Activated CD4-positive, alpha-beta memory T cell treated with anti-CD3 and anti-CD28 coated beads, Interleukin-2, amount 10 ng/mL, durations not matched to agents 7 days and 5 days (primary cell): ENCODE measurements around the gene CIROP. TPM values are rescaled to one million over a fixed set of nuclear protein-coding genes. Genes with fewer than 3 reads are reported as not detected.

Experiments
- CTCF ChIA-PET: fragments of 350-600 bp; sonication (Branson Sonifier 250); formaldehyde crosslinking; loops from one replicate; lab custom pipeline; 2021; ENCODE audit warnings: antibody characterized with exemption, inconsistent platforms; lab: Charles Lee
- POLR2A ChIA-PET: fragments of 350-600 bp; sonication (Branson Sonifier 250); formaldehyde crosslinking; loops from one replicate; lab custom pipeline; 2021; ENCODE audit warnings: antibody characterized with exemption; lab: Charles Lee
- DNase-seq: peaks from one replicate; pipeline ENCODE4 v3.0.0-alpha.2; 2020
- H3K27ac Mint-ChIP-seq: one replicate; pipeline ENCODE4 v1.8.0; 2021; ENCODE audit warnings: mild to moderate bottlenecking, mixed read lengths
- H3K27me3 Mint-ChIP-seq: one replicate; pipeline ENCODE4 v1.8.0; 2021; ENCODE audit warnings: mixed read lengths
- H3K36me3 Mint-ChIP-seq: one replicate; pipeline ENCODE4 v1.8.0; 2021; ENCODE audit warnings: low read depth, mixed read lengths
- H3K4me1 Mint-ChIP-seq: one replicate; pipeline ENCODE4 v1.8.0; 2021; ENCODE audit warnings: mixed read lengths
- H3K4me3 Mint-ChIP-seq: one replicate; pipeline ENCODE4 v1.8.0; 2021; ENCODE audit warnings: mild to moderate bottlenecking, mixed read lengths
- H3K9me3 Mint-ChIP-seq: one replicate; pipeline ENCODE4 v1.8.0; 2021; ENCODE audit warnings: mixed read lengths
- total RNA-seq, 2 experiments: library from RNA; stranded (reverse); gene quantifications; one replicate each; pipeline ENCODE4 v1.2.3, GENCODE V29; 2021

CIROP gene
- total RNA-seq, 2 experiments from 2014 or later, result not detected

DNA sequence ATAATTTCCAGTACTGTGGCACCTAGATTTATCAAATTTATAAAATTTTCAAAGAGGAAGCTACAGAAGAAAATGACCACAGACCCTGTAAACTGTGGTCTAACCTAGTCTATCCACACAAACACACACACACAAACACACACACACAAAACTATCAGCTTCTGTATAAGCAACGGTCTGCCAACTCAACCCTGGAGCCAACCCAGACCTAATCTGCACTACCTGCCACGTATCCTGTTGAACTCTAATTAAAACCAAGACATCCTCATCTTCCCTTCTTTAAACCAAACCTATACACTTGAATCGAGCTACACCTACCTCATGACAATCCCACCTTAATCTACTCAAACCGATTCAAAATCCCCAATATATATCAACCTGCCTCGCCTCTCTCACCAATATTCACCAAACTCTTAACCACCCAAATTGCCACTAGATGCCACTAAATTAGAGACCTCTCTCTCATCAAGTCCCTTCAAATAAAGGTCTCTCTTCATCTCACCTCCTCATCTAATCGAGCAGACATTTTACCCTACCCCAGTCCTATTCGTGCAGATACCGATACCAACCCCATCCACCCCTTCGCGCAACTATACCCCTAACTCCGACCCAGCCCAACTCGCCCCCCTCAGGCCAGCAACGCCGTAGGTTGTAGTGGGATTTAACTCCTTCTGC lies 10.7 kb downstream of the CIROP start:
- CTCF ChIA-PET, result interaction anchor here (0.5 to 3.1 kb wide), 22 partner anchors 8 to 1242 kb away, joined by 3 to 40 read pairs (median 5); partner anchors contain the start of genes CDH24, HAUS4, HOMEZ and OXA1L
- Mint-ChIP-seq H3K4me3 (no peak overlapping the region), H3K27ac (no peak overlapping the region), H3K9me3 (no peaks in the 10 kb centered on the region), H3K27me3 (no peaks in the 10 kb centered on the region), H3K4me1 (peaks cover 37% of the 10 kb centered on the region), H3K36me3 (peaks cover 52% of the 10 kb centered on the region)
- no peak for DNase-seq
- POLR2A ChIA-PET, result interaction anchor here (1.0 to 3.6 kb wide), 24 partner anchors 10 to 227 kb away, joined by 3 to 37 read pairs (median 6); partner anchors contain the start of genes AJUBA, CDH24, HOMEZ and LRP10

DNA sequence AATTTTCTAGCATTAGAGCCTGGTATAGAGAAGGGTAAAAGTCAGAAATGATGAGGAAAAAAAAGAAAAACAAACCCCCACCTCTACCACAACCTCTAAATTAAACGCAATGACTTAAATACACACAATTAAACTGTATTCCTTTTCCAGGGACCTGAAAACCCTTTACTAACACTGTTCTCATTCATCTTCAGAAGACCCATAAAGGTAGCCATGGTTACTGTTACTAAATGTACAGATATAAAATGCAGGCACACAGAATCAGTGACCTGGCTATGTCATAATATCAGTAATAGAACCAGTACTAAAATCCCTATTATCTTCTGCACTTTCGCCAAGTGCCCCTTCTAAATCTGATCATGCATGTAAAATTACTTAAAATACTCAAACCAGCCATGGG lies 11.3 kb downstream of the CIROP start:
- peaks cover 37% of the 10 kb centered on the region for H3K4me1 Mint-ChIP-seq
- H3K27ac Mint-ChIP-seq, result no peak overlapping the region
- ChIA-PET POLR2A (interaction anchor here (1.8 to 3.6 kb wide), 5 partner anchors 17 to 209 kb away, joined by 6 to 37 read pairs (median 14); partner anchors contain the start of gene PPP1R3E), CTCF (interaction anchor here (0.5 to 3.1 kb wide), 5 partner anchors 12 to 27 kb away, joined by 5 to 40 read pairs (median 38); no protein-coding TSS in a partner anchor)
- peaks cover 53% of the 10 kb centered on the region for H3K36me3 Mint-ChIP-seq
- no peaks in the 10 kb centered on the region for H3K27me3 Mint-ChIP-seq
- DNase-seq, result no peak
- no peak overlapping the region for H3K4me3 Mint-ChIP-seq
- no peaks in the 10 kb centered on the region for H3K9me3 Mint-ChIP-seq

GRCh38 chr14:23093104-23093503 lies 11.7 kb downstream of the CIROP start:
- H3K4me3 Mint-ChIP-seq, result no peak overlapping the region
- H3K4me1 Mint-ChIP-seq, result peaks cover 37% of the 10 kb centered on the region
- DNase-seq, result no peak
- CTCF ChIA-PET, result interaction anchor here (1.0 to 4.4 kb wide), 6 partner anchors 11 to 107 kb away, joined by 3 to 28 read pairs (median 4); partner anchors contain the start of gene CDH24
- no peaks in the 10 kb centered on the region for H3K27me3 Mint-ChIP-seq
- H3K36me3 Mint-ChIP-seq, result peaks cover 53% of the 10 kb centered on the region
- H3K27ac Mint-ChIP-seq, result no peak overlapping the region
- POLR2A ChIA-PET, result interaction anchor here (1.7 kb wide), 1 partner anchor 16 kb away, joined by 4 read pairs; no protein-coding TSS in a partner anchor
- H3K9me3 Mint-ChIP-seq, result no peaks in the 10 kb centered on the region

DNA sequence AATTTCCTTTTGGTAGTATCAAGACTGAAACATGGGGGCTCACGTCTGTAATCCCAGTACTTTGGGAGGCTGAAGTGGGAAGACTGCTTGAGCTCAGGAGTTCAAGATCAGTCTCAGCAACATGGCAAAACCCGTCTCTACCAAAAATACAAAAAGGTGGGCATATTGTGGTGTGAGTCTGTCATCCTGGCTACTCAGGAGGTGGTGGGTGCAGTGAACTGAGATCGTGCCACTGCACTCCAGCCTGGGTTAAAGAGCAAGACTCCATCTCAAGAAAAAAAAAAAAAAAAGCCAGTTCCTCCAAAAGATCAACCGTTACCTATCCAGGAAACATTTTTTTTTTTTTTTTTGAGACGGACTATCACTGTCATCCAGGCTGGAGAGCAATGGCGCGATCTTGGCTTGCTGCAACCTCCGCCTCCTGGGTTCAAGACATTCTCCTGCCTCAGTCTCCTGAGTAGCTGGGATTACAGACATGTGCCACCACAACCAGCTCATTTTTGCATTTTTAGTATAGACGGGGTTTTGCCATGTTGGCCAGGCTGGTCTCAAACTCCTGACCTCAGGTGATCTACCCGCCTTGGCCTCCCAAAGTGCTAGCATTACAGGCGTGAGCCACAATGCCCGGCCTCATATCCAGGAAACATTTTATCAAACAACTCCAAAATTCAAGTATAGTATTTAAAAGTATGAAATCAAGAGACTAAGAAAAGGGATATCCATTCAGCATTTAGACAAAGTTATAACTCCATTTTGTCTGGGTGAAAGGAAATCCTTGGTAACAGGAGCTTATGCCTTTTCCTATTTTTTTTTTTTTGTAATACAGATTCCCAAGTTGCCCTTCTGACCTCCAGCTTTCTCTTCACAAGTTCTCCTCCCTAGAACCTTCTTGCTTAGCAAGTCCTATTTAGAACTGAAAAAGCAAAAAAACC lies 13.2 kb downstream of the CIROP start:
- no peaks in the 10 kb centered on the region for H3K27me3 Mint-ChIP-seq
- ChIA-PET POLR2A (interaction anchor here (0.6 to 1.7 kb wide), 3 partner anchors 14 to 376 kb away, joined by 3 to 4 read pairs (median 4); no protein-coding TSS in a partner anchor), CTCF (interaction anchor here (1.4 to 4.4 kb wide), 6 partner anchors 15 to 34 kb away, joined by 3 to 28 read pairs (median 4); partner anchors contain the start of gene CDH24)
- H3K27ac Mint-ChIP-seq, result no peak overlapping the region
- peaks cover 30% of the 10 kb centered on the region for H3K4me1 Mint-ChIP-seq
- DNase-seq, result no peak
- peaks cover 54% of the 10 kb centered on the region for H3K36me3 Mint-ChIP-seq
- H3K9me3 Mint-ChIP-seq, result no peaks in the 10 kb centered on the region
- H3K4me3 Mint-ChIP-seq, result no peak overlapping the region

DNA sequence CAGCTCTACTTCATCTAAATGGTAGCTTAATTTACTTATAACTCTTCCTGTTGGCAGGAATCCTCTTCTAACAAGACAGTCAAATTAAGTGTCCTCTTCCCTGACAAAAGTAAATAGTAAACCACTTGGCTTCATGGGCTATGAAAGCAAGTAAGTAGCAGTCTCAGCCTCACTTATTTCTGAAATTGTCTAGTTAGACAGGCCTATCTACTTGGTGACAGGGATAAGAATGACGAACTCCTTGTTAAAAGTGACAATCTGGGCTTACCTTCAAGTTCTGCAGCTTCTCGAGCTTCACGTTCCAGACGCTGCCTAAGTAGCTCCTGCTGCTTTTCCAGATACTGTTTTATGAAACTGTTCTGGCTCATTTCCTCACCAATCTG lies 14.5 kb downstream of the CIROP start:
- ChIA-PET CTCF (interaction anchor here (0.9 to 4.4 kb wide), 5 partner anchors 14 to 31 kb away, joined by 3 to 28 read pairs (median 3); no protein-coding TSS in a partner anchor), POLR2A (interaction anchor here (0.7 kb wide), 1 partner anchor 19 kb away, joined by 3 read pairs; no protein-coding TSS in a partner anchor)
- H3K27me3 Mint-ChIP-seq, result no peaks in the 10 kb centered on the region
- H3K36me3 Mint-ChIP-seq, result peaks cover 62% of the 10 kb centered on the region
- no peak for DNase-seq
- no peaks in the 10 kb centered on the region for H3K9me3 Mint-ChIP-seq
- H3K4me3 Mint-ChIP-seq, result no peak overlapping the region
- no peak overlapping the region for H3K27ac Mint-ChIP-seq
- H3K4me1 Mint-ChIP-seq, result peaks cover 37% of the 10 kb centered on the region

DNA sequence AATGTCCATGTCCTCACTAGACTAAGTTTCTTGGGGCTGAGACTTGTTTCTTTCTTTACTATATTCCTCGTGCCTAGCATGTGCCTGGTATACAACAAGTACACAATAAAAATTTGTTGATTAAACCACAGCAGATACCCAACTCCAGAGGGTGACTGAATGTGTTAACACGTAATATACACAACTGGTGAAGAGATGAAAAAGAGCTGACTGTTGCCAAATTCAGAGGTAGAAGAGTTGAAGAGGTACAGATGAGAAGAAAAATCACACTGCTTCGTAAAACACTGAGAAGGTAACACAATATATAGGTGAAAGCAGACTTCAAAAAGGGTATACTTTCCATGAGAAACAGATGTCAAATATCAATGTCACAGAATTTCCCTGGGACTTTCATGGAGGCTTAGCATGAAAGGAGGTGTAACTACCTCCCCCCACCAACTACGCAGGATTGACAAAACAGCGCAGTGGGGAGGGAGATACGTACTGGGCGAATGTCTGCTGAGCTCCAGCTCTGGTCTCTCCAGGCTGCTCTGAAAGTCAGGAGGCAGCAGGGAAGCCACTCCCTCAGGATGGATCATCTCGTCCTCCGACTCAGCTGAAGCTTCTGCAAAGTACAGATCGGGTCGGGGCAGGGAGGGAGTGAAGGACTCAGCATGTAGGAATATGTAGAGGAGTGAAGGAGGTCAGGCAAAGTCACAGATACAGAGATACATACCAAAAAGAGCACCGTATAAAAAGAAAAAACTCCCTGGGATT lies 15.1 kb downstream of the CIROP start:
- CTCF ChIA-PET, result interaction anchor here (0.9 to 4.4 kb wide), 5 partner anchors 13 to 32 kb away, joined by 3 to 28 read pairs (median 3); no protein-coding TSS in a partner anchor
- POLR2A ChIA-PET, result interaction anchor here (0.7 kb wide), 1 partner anchor 18 kb away, joined by 3 read pairs; no protein-coding TSS in a partner anchor
- H3K27ac Mint-ChIP-seq, result no peak overlapping the region

GRCh38 chr14:23086565-23086964 lies 18.2 kb downstream of the CIROP start:
- ChIA-PET CTCF (interaction anchor here (1.2 to 2.4 kb wide), 4 partner anchors 8 to 34 kb away, joined by 4 to 10 read pairs (median 8); partner anchors contain the start of genes ACIN1 and C14orf119), POLR2A (interaction anchor here (1.0 to 1.6 kb wide), 2 partner anchors 9 to 10 kb away, joined by 3 to 7 read pairs; partner anchors contain the start of genes ACIN1 and C14orf119)
- peaks cover 60% of the 10 kb centered on the region for H3K36me3 Mint-ChIP-seq
- H3K4me3 Mint-ChIP-seq, result no peak overlapping the region
- DNase-seq, result no peak
- H3K27me3 Mint-ChIP-seq, result no peaks in the 10 kb centered on the region
- peaks cover 21% of the 10 kb centered on the region for H3K4me1 Mint-ChIP-seq
- H3K9me3 Mint-ChIP-seq, result no peaks in the 10 kb centered on the region
- H3K27ac Mint-ChIP-seq, result no peak overlapping the region

More for the DNA sequence above, 15.1 kb downstream of the CIROP start:
- no peak for DNase-seq
- no peaks in the 10 kb centered on the region for H3K27me3 Mint-ChIP-seq
- peaks cover 39% of the 10 kb centered on the region for H3K4me1 Mint-ChIP-seq
- no peaks in the 10 kb centered on the region for H3K9me3 Mint-ChIP-seq
- peaks cover 64% of the 10 kb centered on the region for H3K36me3 Mint-ChIP-seq
- no peak overlapping the region for H3K4me3 Mint-ChIP-seq

- H3K4me3 Mint-ChIP-seq, result no peak overlapping the region
- POLR2A ChIA-PET, result interaction anchor here (1.0 to 2.0 kb wide), 4 partner anchors 8 to 35 kb away, joined by 3 to 7 read pairs (median 5); partner anchors contain the start of genes ACIN1 and C14orf119
- CTCF ChIA-PET, result interaction anchor here (1.2 to 2.4 kb wide), 4 partner anchors 8 to 35 kb away, joined by 4 to 10 read pairs (median 8); partner anchors contain the start of genes ACIN1 and C14orf119
- H3K27me3 Mint-ChIP-seq, result no peaks in the 10 kb centered on the region
- H3K4me1 Mint-ChIP-seq, result peaks cover 19% of the 10 kb centered on the region
- no peaks in the 10 kb centered on the region for H3K9me3 Mint-ChIP-seq
- H3K27ac Mint-ChIP-seq, result no peak overlapping the region
- peaks cover 69% of the 10 kb centered on the region for H3K36me3 Mint-ChIP-seq
- no peak for DNase-seq
Observed at GRCh38 chr14:23085458-23085857, 19.3 kb downstream of the CIROP start.

GRCh38 chr14:23080474-23080873 lies 24.3 kb downstream of the CIROP start:
- no peak for DNase-seq
- Mint-ChIP-seq H3K36me3 (peaks cover 68% of the 10 kb centered on the region), H3K4me1 (peaks cover 3% of the 10 kb centered on the region), H3K4me3 (no peak overlapping the region), H3K27ac (no peak overlapping the region), H3K27me3 (no peaks in the 10 kb centered on the region), H3K9me3 (no peaks in the 10 kb centered on the region)
- CTCF ChIA-PET, result interaction anchor here (1.0 to 2.5 kb wide), 3 partner anchors 12 to 94 kb away, joined by 5 to 16 read pairs (median 5); partner anchors contain the start of genes ACIN1 and C14orf119
- POLR2A ChIA-PET, result interaction anchor here (2.1 kb wide), 2 partner anchors 9 to 15 kb away, joined by 8 to 9 read pairs; partner anchors contain the start of genes ACIN1 and C14orf119

- ChIA-PET POLR2A (interaction anchor here (2.1 kb wide), 1 partner anchor 15 kb away, joined by 9 read pairs; the partner anchor contains the start of genes ACIN1 and C14orf119), CTCF (interaction anchor here (3.4 kb wide), 1 partner anchor 11 kb away, joined by 40 read pairs; no protein-coding TSS in a partner anchor)
- no peak overlapping the region for H3K27ac Mint-ChIP-seq
- no peak for DNase-seq
- H3K27me3 Mint-ChIP-seq, result no peaks in the 10 kb centered on the region
- peaks cover 68% of the 10 kb centered on the region for H3K36me3 Mint-ChIP-seq
- peaks cover 1% of the 10 kb centered on the region for H3K4me1 Mint-ChIP-seq
- H3K9me3 Mint-ChIP-seq, result no peaks in the 10 kb centered on the region
- no peak overlapping the region for H3K4me3 Mint-ChIP-seq
Observed at GRCh38 chr14:23079716-23080115, 25.1 kb downstream of the CIROP start.

- H3K9me3 Mint-ChIP-seq, result no peaks in the 10 kb centered on the region
- no peak overlapping the region for H3K4me3 Mint-ChIP-seq
- no peak overlapping the region for H3K27ac Mint-ChIP-seq
- H3K4me1 Mint-ChIP-seq, result no peaks in the 10 kb centered on the region
- H3K36me3 Mint-ChIP-seq, result peaks cover 71% of the 10 kb centered on the region
- POLR2A ChIA-PET, result interaction anchor here (2.5 kb wide), 1 partner anchor 10 kb away, joined by 6 read pairs; no protein-coding TSS in a partner anchor
- no peak for DNase-seq
- CTCF ChIA-PET, result interaction anchor here (1.7 to 3.4 kb wide), 4 partner anchors 10 to 42 kb away, joined by 4 to 40 read pairs (median 24); partner anchors contain the start of genes ACIN1 and C14orf119
- no peaks in the 10 kb centered on the region for H3K27me3 Mint-ChIP-seq
Observed at GRCh38 chr14:23078692-23079116, 26.1 kb downstream of the CIROP start.
